ENCODE results near the gene KCNN1. TPM values are rescaled to one million over a fixed set of nuclear protein-coding genes. Genes with fewer than 3 reads are reported as not detected.

Gene KCNN1
- total RNA-seq, 4 donors from 2014 or later: not detected

DNA sequence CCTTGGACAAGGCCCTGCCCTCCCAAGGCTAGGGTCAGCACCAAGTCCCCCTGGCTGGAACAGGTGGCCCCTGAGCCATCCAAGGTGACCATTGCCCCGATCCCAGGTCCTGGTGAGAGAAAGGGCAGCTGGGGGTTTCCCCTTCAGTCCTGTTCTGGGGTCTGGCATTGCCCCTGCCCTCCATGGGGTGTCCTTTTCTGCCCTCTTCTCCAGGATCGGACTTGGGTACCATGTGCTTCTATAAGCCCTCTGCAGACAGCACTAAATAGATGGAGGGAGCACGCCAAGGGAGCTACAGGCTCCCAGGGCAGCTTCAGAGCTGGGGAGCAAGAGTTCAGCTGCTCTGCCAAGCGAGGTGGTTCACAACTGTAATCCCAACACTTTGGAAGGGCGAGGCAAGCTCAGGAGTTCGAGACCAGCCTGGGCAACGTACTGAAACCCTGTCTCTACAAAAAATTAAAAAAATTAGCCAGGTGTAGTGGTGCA lies 13.5 kb upstream of the KCNN1 start:
- no peak for ATAC-seq
- peaks cover 19 to 33% of the 10 kb centered on the region in 2 donors for H3K4me1 ChIP-seq
- in situ Hi-C loops (cut with MboI; ENCODE audit: low sequenced_read_pairs in 4 of 4) (no loop called here), intact Hi-C loops (cut with DNase I; ENCODE audit: low total_unique reads) (no loop called here)
- H3K27ac ChIP-seq: no peak overlapping the region
- H3K9me3 ChIP-seq: no peaks in the 10 kb centered on the region
- no peak for DNase-seq
- peaks cover 79 to 86% (median 82%) of the 10 kb centered on the region in 3 donors for H3K27me3 ChIP-seq
- H3K4me3 ChIP-seq: no peak overlapping the region
- H3K36me3 ChIP-seq: no peaks in the 10 kb centered on the region
- no peak for TF ChIP-seq POLR2A (IDR thresholded peaks at IDR 0.05)
- TF ChIP-seq, protein P1, sequence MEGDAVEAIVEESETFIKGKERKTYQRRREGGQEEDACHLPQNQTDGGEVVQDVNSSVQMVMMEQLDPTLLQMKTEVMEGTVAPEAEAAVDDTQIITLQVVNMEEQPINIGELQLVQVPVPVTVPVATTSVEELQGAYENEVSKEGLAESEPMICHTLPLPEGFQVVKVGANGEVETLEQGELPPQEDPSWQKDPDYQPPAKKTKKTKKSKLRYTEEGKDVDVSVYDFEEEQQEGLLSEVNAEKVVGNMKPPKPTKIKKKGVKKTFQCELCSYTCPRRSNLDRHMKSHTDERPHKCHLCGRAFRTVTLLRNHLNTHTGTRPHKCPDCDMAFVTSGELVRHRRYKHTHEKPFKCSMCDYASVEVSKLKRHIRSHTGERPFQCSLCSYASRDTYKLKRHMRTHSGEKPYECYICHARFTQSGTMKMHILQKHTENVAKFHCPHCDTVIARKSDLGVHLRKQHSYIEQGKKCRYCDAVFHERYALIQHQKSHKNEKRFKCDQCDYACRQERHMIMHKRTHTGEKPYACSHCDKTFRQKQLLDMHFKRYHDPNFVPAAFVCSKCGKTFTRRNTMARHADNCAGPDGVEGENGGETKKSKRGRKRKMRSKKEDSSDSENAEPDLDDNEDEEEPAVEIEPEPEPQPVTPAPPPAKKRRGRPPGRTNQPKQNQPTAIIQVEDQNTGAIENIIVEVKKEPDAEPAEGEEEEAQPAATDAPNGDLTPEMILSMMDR (IDR thresholded peaks at IDR 0.05 in 4 of 5, conservative IDR thresholded peaks at IDR 0.05 in 1 of 5): no peak

DNA sequence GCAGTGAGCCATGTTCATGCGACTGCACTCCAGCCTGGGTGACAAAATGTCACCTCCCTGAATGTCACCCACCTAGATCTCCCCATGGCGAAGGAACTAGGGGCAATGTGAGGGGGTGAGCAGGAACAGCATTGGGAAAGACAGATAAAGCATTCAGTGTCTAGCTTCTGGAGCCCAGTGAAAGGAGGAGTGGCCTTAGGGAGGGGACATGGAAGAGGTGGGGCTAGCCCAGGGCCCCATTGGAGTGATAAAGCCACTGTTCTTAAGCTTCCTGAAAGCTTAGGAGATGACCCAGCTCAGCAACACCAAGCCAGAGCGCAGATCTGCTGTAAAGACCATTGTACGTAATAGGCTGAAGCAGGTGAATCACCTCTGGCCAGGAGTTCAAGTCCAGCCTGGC lies 13.0 kb upstream of the KCNN1 start:
- H3K4me3 ChIP-seq: no peak overlapping the region
- no peaks in the 10 kb centered on the region for H3K36me3 ChIP-seq
- no peak for TF ChIP-seq POLR2A (IDR thresholded peaks at IDR 0.05)
- TF ChIP-seq, protein P1 (IDR thresholded peaks at IDR 0.05 in 4 of 5, conservative IDR thresholded peaks at IDR 0.05 in 1 of 5): no peak
- in situ Hi-C loops (cut with MboI; ENCODE audit: low sequenced_read_pairs in 4 of 4) (no loop called here), intact Hi-C loops (cut with DNase I; ENCODE audit: low total_unique reads) (no loop called here)
- H3K27ac ChIP-seq: no peak overlapping the region
- ATAC-seq (no peak), DNase-seq (no peak)
- peaks cover 16 to 28% of the 10 kb centered on the region in 2 donors for H3K4me1 ChIP-seq
- peaks cover 76 to 85% (median 79%) of the 10 kb centered on the region in 3 donors for H3K27me3 ChIP-seq
- H3K9me3 ChIP-seq: no peaks in the 10 kb centered on the region

DNA sequence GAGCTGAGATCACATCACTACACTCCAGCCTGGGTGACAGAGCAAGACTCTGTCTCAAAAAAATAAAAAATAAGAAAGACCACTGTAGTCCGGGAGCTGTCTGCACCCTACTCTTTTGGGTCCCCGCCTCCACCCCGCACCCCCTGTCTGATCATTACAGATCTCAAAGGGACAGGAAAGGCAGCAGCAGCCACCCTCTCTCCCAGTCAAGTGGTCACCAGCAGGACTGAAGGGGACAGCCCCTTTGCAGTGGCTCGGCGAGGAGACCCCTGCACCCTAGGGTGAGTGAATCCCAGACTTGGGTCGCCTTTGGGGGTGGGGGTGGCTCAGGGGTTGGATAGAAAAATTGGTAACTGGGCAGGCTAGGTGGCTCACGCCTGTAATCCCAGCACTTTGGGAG lies 12.5 kb upstream of the KCNN1 start:
- no peak overlapping the region for H3K27ac ChIP-seq
- in situ Hi-C loops (cut with MboI; ENCODE audit: low sequenced_read_pairs in 4 of 4) (no loop called here), intact Hi-C loops (cut with DNase I; ENCODE audit: low total_unique reads) (no loop called here)
- H3K9me3 ChIP-seq: no peaks in the 10 kb centered on the region
- H3K4me1 ChIP-seq: peaks cover 13 to 25% of the 10 kb centered on the region in 2 donors
- TF ChIP-seq, protein P1 (IDR thresholded peaks at IDR 0.05 in 4 of 5, conservative IDR thresholded peaks at IDR 0.05 in 1 of 5): no peak
- TF ChIP-seq POLR2A (IDR thresholded peaks at IDR 0.05): no peak
- peaks cover 71 to 80% (median 73%) of the 10 kb centered on the region in 3 donors for H3K27me3 ChIP-seq
- ATAC-seq (no peak), DNase-seq (no peak)
- H3K36me3 ChIP-seq: no peaks in the 10 kb centered on the region
- no peak overlapping the region for H3K4me3 ChIP-seq

DNA sequence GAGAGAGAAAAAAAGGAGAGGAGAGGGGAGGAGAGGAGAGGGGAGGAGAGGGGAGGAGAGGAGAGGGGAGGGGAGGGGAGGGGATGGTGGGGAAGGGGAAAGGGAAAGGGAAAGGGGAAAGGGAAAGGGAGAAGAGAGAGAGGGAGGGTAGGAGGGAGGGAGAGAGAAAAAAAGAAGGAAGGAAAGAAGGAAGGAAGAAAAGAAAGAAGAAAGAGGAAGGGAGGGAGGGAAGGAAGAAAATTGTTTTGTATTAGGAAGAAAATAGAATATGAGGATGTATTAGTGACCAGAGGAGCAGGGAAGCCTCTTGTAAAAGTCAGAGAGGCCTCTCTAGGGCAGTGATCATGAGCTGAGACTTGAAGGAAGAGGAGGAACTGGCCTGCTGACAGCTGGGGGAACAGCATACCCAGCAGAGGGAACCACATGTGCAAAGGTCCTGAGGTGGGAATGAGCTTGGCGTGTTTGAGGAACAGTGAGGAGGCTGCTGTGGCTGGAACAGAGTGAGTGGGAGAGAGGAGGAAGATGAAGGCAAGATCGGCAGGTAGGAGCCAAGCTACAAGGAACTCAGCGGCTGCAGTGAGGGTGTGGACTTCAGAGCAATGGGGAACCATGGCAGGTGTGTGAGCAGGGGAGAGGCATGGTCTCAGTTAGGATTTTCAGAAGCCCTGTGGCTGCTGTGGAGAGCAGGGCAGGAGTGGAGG lies 9.6 kb upstream of the KCNN1 start:
- Histone ChIP-seq H3K27me3 (peaks cover 44 to 56% (median 49%) of the 10 kb centered on the region in 3 donors), H3K36me3 (no peaks in the 10 kb centered on the region), H3K4me1 (peaks cover 0 to 3% of the 10 kb centered on the region in 2 donors), H3K4me3 (no peak overlapping the region), H3K9me3 (no peaks in the 10 kb centered on the region), H3K27ac (no peak overlapping the region)
- DNase-seq: no peak
- in situ Hi-C loops (cut with MboI; ENCODE audit: low sequenced_read_pairs in 4 of 4) (no loop called here), intact Hi-C loops (cut with DNase I; ENCODE audit: low total_unique reads) (no loop called here)
- no peak for TF ChIP-seq POLR2A (IDR thresholded peaks at IDR 0.05)
- TF ChIP-seq, protein P1 (IDR thresholded peaks at IDR 0.05 in 4 of 5, conservative IDR thresholded peaks at IDR 0.05 in 1 of 5): no peak
- ATAC-seq: no peak
